Nephron progenitor cell (in vitro differentiated cells): ENCODE results near the gene SULT6B1.

Source experiments
- DNase-seq: peaks from one replicate; pipeline ENCODE4 v3.0.0; 2021
- H3K27ac Mint-ChIP-seq: 2 replicates; pipeline ENCODE4 v1.8.0; 2021; ENCODE audit warnings: mild to moderate bottlenecking, moderate library complexity, mixed read lengths
- H3K27me3 Mint-ChIP-seq: 2 replicates; pipeline ENCODE4 v1.8.0; 2021; ENCODE audit warnings: mild to moderate bottlenecking, low read depth, mixed read lengths; ENCODE audit not compliant: poor library complexity
- H3K36me3 Mint-ChIP-seq: 2 replicates; pipeline ENCODE4 v1.8.0; 2021; ENCODE audit warnings: low read depth, mixed read lengths
- H3K4me1 Mint-ChIP-seq: 2 replicates; pipeline ENCODE4 v1.8.0; 2021; ENCODE audit warnings: mixed read lengths
- H3K4me3 Mint-ChIP-seq: 2 replicates; pipeline ENCODE4 v1.8.0; 2021; ENCODE audit warnings: mild to moderate bottlenecking, moderate library complexity, mixed read lengths
- H3K9me3 Mint-ChIP-seq: 2 replicates; pipeline ENCODE4 v1.8.0; 2021; ENCODE audit warnings: mild to moderate bottlenecking, moderate library complexity, mixed read lengths
- CTCF ChIP-seq: fragments of 200-600 bp; sonication (generic); IDR thresholded peaks from 2 replicates; pipeline ENCODE4 v1.5.0; 2021; ENCODE audit warnings: antibody characterized with exemption

Gene SULT6B1

GRCh38 chr2:37149626-37150322 is 38.7 kb downstream of the SULT6B1 start:
- Mint-ChIP-seq H3K4me1 (peaks cover under 1% of the 10 kb centered on the region), H3K27me3 (no peaks in the 10 kb centered on the region), H3K9me3 (peaks cover 18% of the 10 kb centered on the region), H3K4me3 (no peak overlapping the region), H3K36me3 (peaks cover 67% of the 10 kb centered on the region), H3K27ac (peak overlapping the region; percentile 18)
- TF ChIP-seq CTCF = no peak
- no peak for DNase-seq

GRCh38 chr2:37148325-37148724 is 40.1 kb downstream of the SULT6B1 start:
- peaks cover 2% of the 10 kb centered on the region for H3K27me3 Mint-ChIP-seq
- no peak for DNase-seq
- H3K27ac Mint-ChIP-seq = no peak overlapping the region
- peaks cover 55% of the 10 kb centered on the region for H3K36me3 Mint-ChIP-seq
- H3K9me3 Mint-ChIP-seq = peaks cover 10% of the 10 kb centered on the region
- H3K4me1 Mint-ChIP-seq = no peaks in the 10 kb centered on the region
- H3K4me3 Mint-ChIP-seq = no peak overlapping the region
- TF ChIP-seq CTCF = no peak

- no peak overlapping the region for H3K4me3 Mint-ChIP-seq
- H3K9me3 Mint-ChIP-seq = no peaks in the 10 kb centered on the region
These were observed 42.4 kb downstream of the SULT6B1 start for GRCh38 chr2:37146062-37146461.

GRCh38 chr2:37143974-37144373 is 44.5 kb downstream of the SULT6B1 start:
- TF ChIP-seq CTCF = no peak
- Mint-ChIP-seq H3K27me3 (peaks cover 2% of the 10 kb centered on the region), H3K36me3 (peaks cover 54% of the 10 kb centered on the region), H3K9me3 (no peaks in the 10 kb centered on the region), H3K4me1 (no peaks in the 10 kb centered on the region), H3K27ac (no peak overlapping the region), H3K4me3 (no peak overlapping the region)
- no peak for DNase-seq

More at GRCh38 chr2:37146062-37146461, 42.4 kb downstream of the SULT6B1 start:
- Mint-ChIP-seq H3K27ac (no peak overlapping the region), H3K36me3 (peaks cover 42% of the 10 kb centered on the region), H3K27me3 (peaks cover 2% of the 10 kb centered on the region), H3K4me1 (no peaks in the 10 kb centered on the region)
- DNase-seq = no peak
- no peak for TF ChIP-seq CTCF

GRCh38 chr2:37142546-37142945 is 45.9 kb downstream of the SULT6B1 start:
- Mint-ChIP-seq H3K9me3 (no peaks in the 10 kb centered on the region), H3K27me3 (peaks cover 2% of the 10 kb centered on the region), H3K4me3 (no peak overlapping the region), H3K27ac (no peak overlapping the region), H3K4me1 (no peaks in the 10 kb centered on the region), H3K36me3 (peaks cover 47% of the 10 kb centered on the region)
- no peak for TF ChIP-seq CTCF
- DNase-seq = no peak

- Mint-ChIP-seq H3K27ac (no peak overlapping the region), H3K4me3 (no peak overlapping the region), H3K36me3 (peaks cover 17% of the 10 kb centered on the region), H3K27me3 (no peaks in the 10 kb centered on the region), H3K9me3 (no peaks in the 10 kb centered on the region), H3K4me1 (no peaks in the 10 kb centered on the region)
- TF ChIP-seq CTCF = no peak
- DNase-seq = no peak
These were observed 55.6 kb downstream of the SULT6B1 start for GRCh38 chr2:37132914-37133313.
